NCI-H1436 (cell line): ENCODE results near the gene LONP2.
"Not testable (repeated sequence)": the region's sequence is repeated elsewhere in the genome, so short reads cannot be mapped to it uniquely, and the experiment has no call there.

ENCODE experiments used
- DNase-seq: peaks from one replicate; lab custom pipeline; 2025; lab: John Stamatoyannopoulos, UW

The LONP2 gene

DNA sequence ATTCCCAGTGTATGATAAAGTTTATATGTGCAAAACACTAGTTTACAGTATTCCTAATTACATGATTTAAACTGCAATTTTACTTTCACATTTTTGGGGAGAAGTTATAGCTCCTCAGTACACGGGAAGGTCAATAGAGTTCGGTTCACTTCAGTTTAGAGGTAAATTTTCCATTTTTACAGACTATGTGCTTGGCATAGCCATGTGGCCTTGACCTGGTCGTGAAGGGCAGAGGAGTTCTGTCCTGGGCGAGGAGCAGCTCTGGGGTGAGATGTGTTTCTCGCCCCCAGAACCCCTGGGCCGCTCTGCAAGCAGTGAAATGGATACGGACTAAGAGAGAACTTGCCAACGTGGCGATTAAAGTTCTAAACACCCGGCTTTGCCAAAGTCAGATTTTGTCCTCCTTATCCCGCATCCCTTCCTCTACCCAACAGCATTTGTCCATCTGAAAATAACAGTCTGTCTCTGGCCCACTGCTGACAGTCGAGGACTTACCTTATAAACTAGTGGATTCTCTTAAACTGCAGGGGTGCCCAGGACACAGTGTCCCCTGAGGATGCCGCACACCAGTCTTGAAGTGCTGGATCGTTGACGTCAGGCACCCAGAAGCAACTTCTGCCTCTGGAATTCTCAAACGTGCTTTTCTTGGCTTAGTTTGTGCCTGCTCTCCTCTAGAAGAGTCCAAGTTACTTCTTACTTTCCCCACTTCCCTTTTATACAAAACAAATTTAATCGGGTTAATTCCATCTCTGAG lies 142.6 kb downstream of the LONP2 start:
- no peak for DNase-seq

DNA sequence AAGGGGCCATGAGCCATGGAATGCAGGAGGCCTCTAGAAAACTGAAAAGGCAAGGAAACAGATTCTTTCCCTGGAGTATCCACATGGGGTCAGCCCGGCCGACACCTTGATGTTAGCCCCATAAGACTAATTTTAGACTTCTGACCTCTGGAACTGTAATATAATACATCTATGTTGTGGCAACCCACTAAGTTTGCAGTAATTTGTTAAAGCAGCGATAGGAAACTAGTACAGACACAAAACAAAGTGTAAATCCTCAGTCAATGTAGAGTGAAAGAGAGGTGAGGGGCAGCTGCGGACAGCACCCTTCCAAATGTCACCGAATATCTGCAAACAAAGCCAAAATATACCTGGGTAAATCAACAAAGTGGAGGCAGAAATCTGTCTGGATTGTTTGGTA lies 148.3 kb downstream of the LONP2 start:
- DNase-seq = no peak

DNA sequence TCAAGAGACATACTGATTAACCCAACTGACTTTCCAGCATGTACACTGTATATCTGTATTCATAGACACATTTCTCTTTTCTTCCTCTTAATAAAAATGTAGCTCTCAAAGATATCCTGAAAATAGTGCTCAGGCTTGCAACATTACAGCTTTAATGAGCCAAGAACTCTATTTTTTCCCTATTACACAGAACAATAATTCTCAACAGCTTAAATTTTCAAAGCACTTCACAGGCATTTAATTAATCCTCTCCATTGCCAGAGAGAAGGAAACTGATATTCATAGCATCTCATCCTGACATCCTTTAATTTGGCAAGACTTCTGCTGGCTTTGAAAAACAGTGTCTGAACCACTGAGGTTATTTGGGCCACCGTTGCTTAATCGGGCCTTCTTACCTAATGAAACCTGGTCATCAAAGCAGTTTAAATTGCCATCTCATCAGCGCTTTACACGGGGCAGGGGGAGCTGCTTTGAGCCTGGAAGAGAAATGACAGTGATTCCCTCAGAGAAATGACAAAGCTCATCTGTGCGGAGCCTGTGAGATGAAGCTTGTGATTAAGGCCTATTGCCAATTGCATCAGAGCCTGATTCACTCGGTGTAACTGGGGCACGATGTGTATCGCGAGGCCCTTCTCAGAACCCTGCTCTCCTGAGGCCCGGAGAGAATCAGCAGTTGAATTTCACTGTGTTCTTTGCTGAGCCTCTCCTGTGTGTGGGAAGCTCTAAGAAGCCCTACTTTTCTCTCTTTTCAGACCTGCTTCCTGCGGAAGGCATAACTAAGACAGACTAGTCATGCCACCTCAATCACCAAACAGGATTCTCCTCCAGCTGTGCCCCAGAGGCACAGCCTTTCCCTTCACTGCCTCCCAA lies 149.6 kb downstream of the LONP2 start:
- no peak for DNase-seq

DNA sequence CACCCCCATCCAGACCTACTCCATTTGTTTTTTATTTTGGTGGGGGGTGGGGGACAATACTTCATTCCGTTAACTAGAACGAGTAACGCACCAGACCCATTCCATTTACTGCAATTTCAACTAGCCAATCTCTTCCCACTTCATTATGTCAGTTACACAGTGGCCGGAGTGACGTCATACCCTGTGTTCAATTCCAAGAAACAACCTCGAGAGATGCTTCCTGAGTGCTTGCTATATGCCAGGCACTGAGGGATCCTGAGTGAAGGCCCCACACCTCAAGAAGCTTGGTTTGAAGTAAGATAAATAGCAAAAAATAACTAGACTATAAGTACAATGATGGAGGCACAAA lies 150.2 kb downstream of the LONP2 start:
- DNase-seq = no peak

DNA sequence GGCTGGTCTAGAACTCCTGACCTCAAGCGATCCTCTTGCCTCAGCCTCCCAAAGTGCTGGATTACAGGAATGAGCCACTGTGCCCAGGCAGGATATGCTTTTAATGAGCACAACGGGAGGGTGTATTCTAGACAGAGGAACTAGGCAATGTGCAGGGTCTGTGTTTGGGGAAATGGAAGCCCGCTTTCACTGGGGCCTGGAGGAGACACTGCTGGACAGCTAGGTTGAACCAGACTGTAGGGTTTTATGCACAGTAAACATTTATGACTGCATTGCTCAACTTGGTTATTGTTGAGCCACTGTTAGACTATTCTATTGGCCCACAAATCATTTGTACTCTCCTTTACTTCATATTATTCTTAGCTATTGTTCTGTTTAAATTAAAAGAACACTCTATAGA lies 151.3 kb downstream of the LONP2 start:
- DNase-seq = no peak

DNA sequence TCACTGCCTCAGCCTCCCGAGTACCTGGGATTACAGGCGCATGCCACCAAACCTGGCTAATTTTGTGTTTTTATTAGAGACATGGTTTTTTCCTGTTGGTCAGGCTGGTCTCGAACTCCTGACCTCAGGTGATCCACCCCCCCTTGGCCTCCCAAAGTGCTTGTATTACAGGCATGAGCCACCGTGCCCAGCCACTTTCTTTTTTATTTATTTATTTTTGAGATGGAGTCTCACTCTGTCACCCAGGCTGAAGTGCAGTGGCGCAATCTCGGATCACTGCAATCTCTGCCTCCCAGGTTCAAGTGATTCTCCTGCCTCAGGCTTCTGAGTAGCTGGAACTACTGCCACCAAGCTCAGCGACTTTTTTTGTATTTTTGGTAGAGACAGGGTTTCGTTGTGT lies 158.4 kb downstream of the LONP2 start:
- not testable (repeated sequence) for DNase-seq

DNA sequence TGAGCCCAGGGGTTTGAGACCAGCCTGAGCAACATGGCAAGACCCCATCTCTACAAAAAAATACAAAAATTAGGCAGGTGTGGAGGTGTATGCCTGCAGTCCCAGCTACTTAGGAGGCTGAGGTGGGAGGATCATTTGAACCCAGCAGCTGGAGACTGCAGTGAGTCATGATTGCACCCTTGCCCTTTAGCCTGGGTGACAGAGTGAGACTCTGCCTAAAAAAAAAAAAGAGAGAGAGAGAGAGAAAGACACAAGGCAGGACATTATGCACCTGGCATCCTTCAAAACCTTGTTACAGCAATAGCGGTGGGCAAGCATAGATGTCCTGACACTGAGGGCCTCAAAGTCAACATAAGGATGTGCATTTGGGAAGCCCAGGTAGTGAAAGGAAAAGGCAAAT lies 161.1 kb downstream of the LONP2 start:
- DNase-seq = no peak

DNA sequence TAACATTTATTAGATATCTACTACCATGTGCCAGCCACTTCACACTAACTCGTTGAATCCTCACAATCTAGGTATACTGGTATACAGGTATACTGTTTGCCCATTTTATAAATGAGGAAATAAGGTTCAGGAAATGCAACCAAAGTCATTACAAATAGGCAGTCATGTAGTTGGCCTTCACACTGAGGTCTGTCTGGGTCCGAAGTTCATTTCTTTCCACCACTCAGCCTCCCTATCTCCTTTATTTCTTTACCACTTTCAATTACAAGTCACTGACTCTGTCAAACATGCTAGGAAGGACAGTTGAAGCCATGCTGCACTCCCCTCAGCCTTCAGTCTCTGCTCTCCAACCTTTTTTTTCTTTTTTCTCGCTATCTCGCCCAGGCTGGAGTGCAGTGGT lies 161.8 kb downstream of the LONP2 start:
- no peak for DNase-seq
